BLaER1 treated with 17β-estradiol and CSF1 and Interleukin-3, amounts not matched to agents 10 nM and 100 nM (cell line): ENCODE measurements around the gene SCYGR5.
"Not testable (repeated sequence)": the region's sequence is repeated elsewhere in the genome, so short reads cannot be mapped to it uniquely, and the experiment has no call there.

Experiments used
- H3K27ac ChIP-seq, 11 experiments: shearing (Covaris generic); formaldehyde crosslinking; 2 replicates each; pipeline ENCODE4 v1.8.1; 2022
- H3K27me3 ChIP-seq, 11 experiments: shearing (Covaris generic); formaldehyde crosslinking; 2 replicates each; pipeline ENCODE4 v1.8.1; 2022
- H3K36me3 ChIP-seq, 11 experiments: shearing (Covaris generic); formaldehyde crosslinking; 2 replicates each; pipeline ENCODE4 v1.8.1; 2022
- H3K4me1 ChIP-seq, 10 experiments: shearing (Covaris generic); formaldehyde crosslinking; 2 replicates each; pipeline ENCODE4 v1.8.1; 2022
- H3K4me2 ChIP-seq, 11 experiments: shearing (Covaris generic); formaldehyde crosslinking; 2 replicates each; pipeline ENCODE4 v1.8.1; 2022
- H3K4me3 ChIP-seq, 10 experiments: shearing (Covaris generic); formaldehyde crosslinking; 2 replicates each; pipeline ENCODE4 v1.8.1; 2022
- H3K9ac ChIP-seq, 11 experiments: shearing (Covaris generic); formaldehyde crosslinking; 2 replicates each; pipeline ENCODE4 v1.8.1; 2022
- H3K9me3 ChIP-seq, 11 experiments: shearing (Covaris generic); formaldehyde crosslinking; replicated peaks in 1 of 11; 2 replicates each; pipeline ENCODE4 v1.8.1; 2022
- H4K20me1 ChIP-seq, 11 experiments: shearing (Covaris generic); formaldehyde crosslinking; 2 replicates each; pipeline ENCODE4 v1.8.1; 2022
- Cebpa-rat ChIP-seq, 11 experiments: shearing (Covaris generic); IDR thresholded peaks; 2 replicates each; pipeline ENCODE4 v1.8.1; 2022

SCYGR5 gene

GRCh38 chr2:227666631-227667170 is at the start of gene SCYGR5:
Gene SCYGR5 (plus strand): TSS chr2:227666804. CDS start chr2:227666804, 0 bp downstream.
- not testable (repeated sequence) for H3K27ac ChIP-seq, H3K36me3 ChIP-seq, H3K27me3 ChIP-seq, H4K20me1 ChIP-seq, H3K4me2 ChIP-seq, H3K4me3 ChIP-seq, H3K9ac ChIP-seq, H3K9me3 ChIP-seq, H3K4me1 ChIP-seq

- Histone ChIP-seq H3K9ac (no peak within 1 kb of the TSS; a peak in 1 of 22 replicates), H3K27me3 (no peaks in the 10 kb centered on the region), H3K4me3 (no peak within 1 kb of the TSS), H3K27ac (peak within 1 kb of the TSS in 6 of 11 experiments; percentile 31 to 68 (median 56); a peak in 8 of 22 replicates), H3K9me3 (peaks cover 0 to 11% (median 7%) of the 10 kb centered on the region in 11 experiments; a peak in 17 of 22 replicates), H4K20me1 (no peaks in the 10 kb centered on the region; a peak in 1 of 22 replicates), H3K4me1 (peaks cover 16 to 29% (median 25%) of the 10 kb centered on the region in 10 experiments; a peak in 19 of 20 replicates), H3K36me3 (no peaks in the 10 kb centered on the region), H3K4me2 (peak within 1 kb of the TSS in 9 of 11 experiments; percentile 17 to 72 (median 61); a peak in 15 of 22 replicates)
- TF ChIP-seq Cebpa-rat (IDR thresholded peaks at IDR 0.05): no peak
Measured at GRCh38 chr2:227617316-227618230, 49.0 kb upstream of the SCYGR5 start, which contains the start of gene SCYGR4. Gene SCYGR4 (plus strand): TSS chr2:227617498. CDS start chr2:227617498, 0 bp downstream.

GRCh38 chr2:227623226-227623625 is 43.4 kb upstream of the SCYGR5 start:
- H3K4me1 ChIP-seq: peaks cover 12 to 25% (median 18%) of the 10 kb centered on the region in 10 experiments
- TF ChIP-seq Cebpa-rat (IDR thresholded peaks at IDR 0.05): no peak
- H4K20me1 ChIP-seq: no peaks in the 10 kb centered on the region
- H3K4me2 ChIP-seq: peak overlapping the region in 5 of 11 experiments; percentile 5 to 50 (median 27); a peak in 6 of 22 replicates
- no peak overlapping the region for H3K9ac ChIP-seq
- peaks cover 0 to 22% (median 11%) of the 10 kb centered on the region in 11 experiments; a peak in 17 of 22 replicates for H3K9me3 ChIP-seq
- H3K36me3 ChIP-seq: no peaks in the 10 kb centered on the region
- no peaks in the 10 kb centered on the region for H3K27me3 ChIP-seq
- no peak overlapping the region for H3K4me3 ChIP-seq
- H3K27ac ChIP-seq: no peak overlapping the region

GRCh38 chr2:227625420-227625819 is 41.2 kb upstream of the SCYGR5 start:
- peaks cover 0 to 6% (median 0%) of the 10 kb centered on the region in 10 experiments; a peak in 8 of 20 replicates for H3K4me1 ChIP-seq
- H3K9me3 ChIP-seq: peaks cover 0 to 22% (median 11%) of the 10 kb centered on the region in 11 experiments; a peak in 17 of 22 replicates
- H3K4me3 ChIP-seq: no peak overlapping the region
- TF ChIP-seq Cebpa-rat (IDR thresholded peaks at IDR 0.05): no peak
- H3K4me2 ChIP-seq: no peak overlapping the region
- no peaks in the 10 kb centered on the region for H4K20me1 ChIP-seq
- no peaks in the 10 kb centered on the region for H3K36me3 ChIP-seq
- no peaks in the 10 kb centered on the region for H3K27me3 ChIP-seq
- H3K9ac ChIP-seq: no peak overlapping the region
- H3K27ac ChIP-seq: no peak overlapping the region

- peaks cover 0 to 22% (median 11%) of the 10 kb centered on the region in 11 experiments; a peak in 17 of 22 replicates for H3K9me3 ChIP-seq
- no peak overlapping the region for H3K27ac ChIP-seq
- H3K4me2 ChIP-seq: no peak overlapping the region
- no peak overlapping the region for H3K9ac ChIP-seq
- no peaks in the 10 kb centered on the region for H3K36me3 ChIP-seq
- no peaks in the 10 kb centered on the region for H4K20me1 ChIP-seq
- no peaks in the 10 kb centered on the region for H3K27me3 ChIP-seq
- H3K4me1 ChIP-seq: peaks cover 0 to 6% (median 0%) of the 10 kb centered on the region in 10 experiments; a peak in 8 of 20 replicates
- no peak for TF ChIP-seq Cebpa-rat (IDR thresholded peaks at IDR 0.05)
- no peak overlapping the region for H3K4me3 ChIP-seq
Measured at GRCh38 chr2:227626580-227627151, 39.9 kb upstream of the SCYGR5 start.

GRCh38 chr2:227627769-227628168 is 38.8 kb upstream of the SCYGR5 start:
- Histone ChIP-seq H4K20me1 (no peaks in the 10 kb centered on the region), H3K4me2 (no peak overlapping the region)
- TF ChIP-seq Cebpa-rat (IDR thresholded peaks at IDR 0.05): no peak

GRCh38 chr2:227629435-227629834 is 37.2 kb upstream of the SCYGR5 start:
- H3K9me3 ChIP-seq: 0 out of 22 replicates have a peak, but pooled peaks cover 0 to 3% (median 0%) of the 10 kb centered on the region in 11 experiments
- no peak overlapping the region for H3K4me3 ChIP-seq
- H3K27ac ChIP-seq: no peak overlapping the region
- no peaks in the 10 kb centered on the region for H4K20me1 ChIP-seq
- no peaks in the 10 kb centered on the region for H3K36me3 ChIP-seq
- H3K9ac ChIP-seq: no peak overlapping the region
- H3K27me3 ChIP-seq: no peaks in the 10 kb centered on the region
- TF ChIP-seq Cebpa-rat (IDR thresholded peaks at IDR 0.05): no peak
- H3K4me1 ChIP-seq: no peaks in the 10 kb centered on the region
- H3K4me2 ChIP-seq: no peak overlapping the region

More at GRCh38 chr2:227627769-227628168, 38.8 kb upstream of the SCYGR5 start:
- Histone ChIP-seq H3K27me3 (no peaks in the 10 kb centered on the region), H3K36me3 (no peaks in the 10 kb centered on the region), H3K27ac (no peak overlapping the region), H3K9me3 (peaks cover 0 to 13% (median 2%) of the 10 kb centered on the region in 11 experiments; a peak in 15 of 22 replicates), H3K4me1 (peaks cover 0 to 6% (median 0%) of the 10 kb centered on the region in 10 experiments; a peak in 8 of 20 replicates), H3K9ac (no peak overlapping the region), H3K4me3 (no peak overlapping the region)

GRCh38 chr2:227630322-227630721 is 36.3 kb upstream of the SCYGR5 start:
- H3K4me1 ChIP-seq: no peaks in the 10 kb centered on the region
- H3K9ac ChIP-seq: no peak overlapping the region
- no peaks in the 10 kb centered on the region for H4K20me1 ChIP-seq
- H3K36me3 ChIP-seq: no peaks in the 10 kb centered on the region
- no peak overlapping the region for H3K4me3 ChIP-seq
- no peak overlapping the region for H3K4me2 ChIP-seq
- no peak overlapping the region for H3K27ac ChIP-seq
- TF ChIP-seq Cebpa-rat (IDR thresholded peaks at IDR 0.05): no peak
- no peaks in the 10 kb centered on the region for H3K9me3 ChIP-seq
- no peaks in the 10 kb centered on the region for H3K27me3 ChIP-seq

GRCh38 chr2:227632827-227633226 is 33.8 kb upstream of the SCYGR5 start:
- no peak for TF ChIP-seq Cebpa-rat (IDR thresholded peaks at IDR 0.05)
- no peaks in the 10 kb centered on the region for H3K4me1 ChIP-seq
- H3K36me3 ChIP-seq: no peaks in the 10 kb centered on the region
- H3K4me2 ChIP-seq: no peak overlapping the region
- no peaks in the 10 kb centered on the region for H3K27me3 ChIP-seq
- H3K4me3 ChIP-seq: no peak overlapping the region
- H3K9ac ChIP-seq: no peak overlapping the region
- H3K27ac ChIP-seq: no peak overlapping the region
- no peaks in the 10 kb centered on the region for H4K20me1 ChIP-seq
- H3K9me3 ChIP-seq: no peaks in the 10 kb centered on the region
